Measurements from ENCODE around the gene MINDY2. TPM values are rescaled to one million over a fixed set of nuclear protein-coding genes. Genes with fewer than 3 reads are reported as not detected.

MINDY2 gene
- total RNA-seq: 15.5 TPM

- TF ChIP-seq POLR2AphosphoS5 (IDR thresholded peaks at IDR 0.05; ENCODE audit: insufficient read depth in 1 of 2, low read depth in 1 of 2) (peak; percentile 82 to 98), CTCF (IDR thresholded peaks at IDR 0.05) (no peak), POLR2A (IDR thresholded peaks at IDR 0.05) (peak; percentile 12 to 86)
- Histone ChIP-seq H3K4me3 (peak within 1 kb of the TSS; percentile 83 to 99), H3K9me3 (no peaks in the 10 kb centered on the region), H3K27ac (peak within 1 kb of the TSS; percentile 98), H3K4me1 (peaks cover 51% of the 10 kb centered on the region), H3K27me3 (no peaks in the 10 kb centered on the region), H3K36me3 (no peaks in the 10 kb centered on the region)
- DNase-seq (ENCODE audit: extremely low spot score in 2 of 2): peak; percentile 97 to 98
- intact Hi-C loops (cut with DNase I): no loop called here
These were observed at the start of gene MINDY2 for GRCh38 chr15:58770857-58771620. Gene MINDY2 (plus strand): TSS chr15:58771302. CDS start chr15:58771396, 94 bp downstream.

- Histone ChIP-seq H3K9me3 (no peaks in the 10 kb centered on the region), H3K27me3 (no peaks in the 10 kb centered on the region), H3K4me1 (peaks cover 33% of the 10 kb centered on the region), H3K27ac (no peak overlapping the region), H3K4me3 (no peak overlapping the region), H3K36me3 (no peaks in the 10 kb centered on the region)
- DNase-seq (ENCODE audit: extremely low spot score in 2 of 2): no peak
- intact Hi-C loops (cut with DNase I): no loop called here
- TF ChIP-seq POLR2AphosphoS5 (IDR thresholded peaks at IDR 0.05; ENCODE audit: insufficient read depth in 1 of 2, low read depth in 1 of 2): no peak
- TF ChIP-seq CTCF (IDR thresholded peaks at IDR 0.05): no peak
- no peak for TF ChIP-seq POLR2A (IDR thresholded peaks at IDR 0.05)
These were observed 46.6 kb upstream of the MINDY2 start for GRCh38 chr15:58724466-58724865.

- H3K4me3 ChIP-seq: no peak overlapping the region
- TF ChIP-seq POLR2A (IDR thresholded peaks at IDR 0.05): no peak
- no peak for TF ChIP-seq CTCF (IDR thresholded peaks at IDR 0.05)
- TF ChIP-seq POLR2AphosphoS5 (IDR thresholded peaks at IDR 0.05; ENCODE audit: insufficient read depth in 1 of 2, low read depth in 1 of 2): no peak
These were observed 44.2 kb upstream of the MINDY2 start for GRCh38 chr15:58726867-58727266.

GRCh38 chr15:58731756-58732535 is 39.2 kb upstream of the MINDY2 start:
- Histone ChIP-seq H3K36me3 (no peaks in the 10 kb centered on the region), H3K9me3 (no peaks in the 10 kb centered on the region), H3K27ac (peak overlapping the region; percentile 10), H3K27me3 (no peaks in the 10 kb centered on the region), H3K4me3 (no peak overlapping the region), H3K4me1 (peaks cover 50% of the 10 kb centered on the region)
- intact Hi-C loops (cut with DNase I): no loop called here
- DNase-seq (ENCODE audit: extremely low spot score in 2 of 2): no peak
- TF ChIP-seq CTCF (IDR thresholded peaks at IDR 0.05) (no peak), POLR2A (IDR thresholded peaks at IDR 0.05) (no peak), POLR2AphosphoS5 (IDR thresholded peaks at IDR 0.05; ENCODE audit: insufficient read depth in 1 of 2, low read depth in 1 of 2) (no peak)

More at GRCh38 chr15:58726867-58727266, 44.2 kb upstream of the MINDY2 start:
- Histone ChIP-seq H3K36me3 (no peaks in the 10 kb centered on the region), H3K27ac (no peak overlapping the region), H3K4me1 (peaks cover 50% of the 10 kb centered on the region), H3K27me3 (no peaks in the 10 kb centered on the region), H3K9me3 (no peaks in the 10 kb centered on the region)
- no peak for DNase-seq (ENCODE audit: extremely low spot score in 2 of 2)
- intact Hi-C loops (cut with DNase I): no loop called here
